Brain microvascular endothelial cell (primary cell): ENCODE measurements around the gene GPR3.

Source experiments
- DNase-seq: peaks from one replicate; pipeline ENCODE4 v3.0.0-alpha.2; 2020
- H3K27ac ChIP-seq: fragments of 250-450 bp; sonication (Bioruptor Pico); 2 replicates; pipeline ENCODE4 v1.5.1; 2020; ENCODE audit warnings: mild to moderate bottlenecking, moderate library complexity
- H3K27me3 ChIP-seq: fragments of 250-450 bp; sonication (Bioruptor Pico); replicated peaks from 2 replicates; pipeline ENCODE4 v1.5.1; 2020; ENCODE audit warnings: mild to moderate bottlenecking
- H3K36me3 ChIP-seq: fragments of 250-450 bp; sonication (Bioruptor Pico); replicated peaks from 2 replicates; pipeline ENCODE4 v1.5.1; 2020; ENCODE audit warnings: mild to moderate bottlenecking
- H3K4me3 ChIP-seq: 2 replicates; pipeline ENCODE4 v1.5.1; 2011; ENCODE audit warnings: low read depth, mild to moderate bottlenecking, control low read depth, low read length, moderate library complexity
- in situ Hi-C: cut with HindIII; loops from 2 replicates; pipeline ENCODE4 v1.10.0; 2017; ENCODE audit warnings: low sequenced_read_pairs, low pct_ligation_motif_present
- TF ChIP-seq, protein P1 (sequence below): IDR thresholded peaks from 2 replicates; pipeline ENCODE4 v1.5.1; 2011; ENCODE audit warnings: low read depth, mild to moderate bottlenecking, moderate library complexity, low read length, control low read depth, inconsistent platforms; ENCODE audit errors: missing control alignments

Gene GPR3

DNA sequence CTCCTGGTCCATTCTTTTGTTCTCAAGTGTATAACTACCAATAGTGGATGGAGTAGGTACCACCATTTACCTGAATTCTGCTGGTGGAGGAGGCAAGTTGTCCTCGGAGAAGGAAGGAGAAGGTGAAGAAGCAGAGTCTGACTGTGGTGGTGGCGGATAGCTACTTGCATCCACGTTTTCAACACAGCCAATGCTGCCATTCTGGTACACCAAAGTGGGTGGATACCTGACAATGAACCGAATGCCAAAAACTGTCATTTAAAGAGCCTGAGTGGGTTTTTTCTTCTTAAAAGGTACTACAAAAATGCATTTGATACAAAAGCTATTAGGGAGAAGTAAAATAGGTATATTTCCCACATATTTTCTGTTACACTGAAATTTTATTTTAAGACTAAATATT lies 20.1 kb downstream of the GPR3 start:
- in situ Hi-C loops = loop anchor here (25.0 kb wide), 1 partner anchor 150 kb away; no protein-coding TSS in a partner anchor
- Histone ChIP-seq H3K27me3 (no peaks in the 10 kb centered on the region), H3K4me3 (no peak overlapping the region), H3K36me3 (peaks cover 82% of the 10 kb centered on the region), H3K27ac (no peak overlapping the region)
- TF ChIP-seq, protein P1, sequence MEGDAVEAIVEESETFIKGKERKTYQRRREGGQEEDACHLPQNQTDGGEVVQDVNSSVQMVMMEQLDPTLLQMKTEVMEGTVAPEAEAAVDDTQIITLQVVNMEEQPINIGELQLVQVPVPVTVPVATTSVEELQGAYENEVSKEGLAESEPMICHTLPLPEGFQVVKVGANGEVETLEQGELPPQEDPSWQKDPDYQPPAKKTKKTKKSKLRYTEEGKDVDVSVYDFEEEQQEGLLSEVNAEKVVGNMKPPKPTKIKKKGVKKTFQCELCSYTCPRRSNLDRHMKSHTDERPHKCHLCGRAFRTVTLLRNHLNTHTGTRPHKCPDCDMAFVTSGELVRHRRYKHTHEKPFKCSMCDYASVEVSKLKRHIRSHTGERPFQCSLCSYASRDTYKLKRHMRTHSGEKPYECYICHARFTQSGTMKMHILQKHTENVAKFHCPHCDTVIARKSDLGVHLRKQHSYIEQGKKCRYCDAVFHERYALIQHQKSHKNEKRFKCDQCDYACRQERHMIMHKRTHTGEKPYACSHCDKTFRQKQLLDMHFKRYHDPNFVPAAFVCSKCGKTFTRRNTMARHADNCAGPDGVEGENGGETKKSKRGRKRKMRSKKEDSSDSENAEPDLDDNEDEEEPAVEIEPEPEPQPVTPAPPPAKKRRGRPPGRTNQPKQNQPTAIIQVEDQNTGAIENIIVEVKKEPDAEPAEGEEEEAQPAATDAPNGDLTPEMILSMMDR = no peak
- DNase-seq = no peak

DNA sequence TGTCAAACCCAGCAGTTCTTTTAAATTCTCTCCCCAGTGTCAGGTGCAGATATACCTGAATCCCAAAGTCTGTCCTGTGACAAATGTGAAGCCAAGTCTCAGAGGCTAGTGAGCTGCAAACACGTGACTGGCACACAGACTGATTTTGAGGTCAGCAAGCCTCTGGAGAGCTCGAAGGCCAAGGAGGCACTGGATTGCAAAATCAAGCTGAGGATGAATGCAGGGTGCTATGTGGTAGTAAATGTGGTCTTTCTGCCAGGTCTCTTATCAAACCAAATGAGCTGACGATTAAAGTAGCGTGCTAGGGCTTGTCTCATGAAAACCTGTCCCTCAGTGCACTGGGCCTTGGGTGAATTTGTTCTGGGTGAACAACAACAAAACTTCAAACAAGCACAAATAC lies 20.6 kb downstream of the GPR3 start:
- no peak for DNase-seq
- Histone ChIP-seq H3K27ac (no peak overlapping the region), H3K4me3 (no peak overlapping the region), H3K36me3 (peaks cover 80% of the 10 kb centered on the region), H3K27me3 (no peaks in the 10 kb centered on the region)
- TF ChIP-seq, protein P1 = no peak
- in situ Hi-C loops = loop anchor here (25.0 kb wide), 1 partner anchor 149 kb away; no protein-coding TSS in a partner anchor

DNA sequence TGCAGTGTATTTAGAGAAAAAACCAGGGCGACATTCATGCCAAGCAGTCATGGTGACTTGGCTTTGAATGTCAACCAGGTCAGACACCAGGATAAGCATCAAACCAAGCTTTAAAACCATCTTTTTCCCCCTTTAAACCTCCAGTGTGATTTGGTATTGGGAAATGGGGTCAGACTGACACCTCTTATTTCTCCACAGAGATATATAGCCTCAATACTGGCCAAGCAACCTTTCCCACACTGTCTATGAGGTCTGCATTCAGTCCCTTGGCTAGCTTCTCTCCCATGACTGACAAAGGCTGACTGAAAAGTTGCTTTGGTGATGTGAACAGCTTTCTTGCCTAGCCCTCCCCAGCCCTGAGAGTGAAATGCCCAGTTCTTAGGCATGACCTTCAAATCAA lies 21.7 kb downstream of the GPR3 start:
- Histone ChIP-seq H3K27ac (no peak overlapping the region), H3K4me3 (no peak overlapping the region), H3K36me3 (peaks cover 77% of the 10 kb centered on the region), H3K27me3 (no peaks in the 10 kb centered on the region)
- in situ Hi-C loops = loop anchor here (25.0 kb wide), 1 partner anchor 148 kb away; no protein-coding TSS in a partner anchor
- TF ChIP-seq, protein P1 = no peak
- DNase-seq = no peak

DNA sequence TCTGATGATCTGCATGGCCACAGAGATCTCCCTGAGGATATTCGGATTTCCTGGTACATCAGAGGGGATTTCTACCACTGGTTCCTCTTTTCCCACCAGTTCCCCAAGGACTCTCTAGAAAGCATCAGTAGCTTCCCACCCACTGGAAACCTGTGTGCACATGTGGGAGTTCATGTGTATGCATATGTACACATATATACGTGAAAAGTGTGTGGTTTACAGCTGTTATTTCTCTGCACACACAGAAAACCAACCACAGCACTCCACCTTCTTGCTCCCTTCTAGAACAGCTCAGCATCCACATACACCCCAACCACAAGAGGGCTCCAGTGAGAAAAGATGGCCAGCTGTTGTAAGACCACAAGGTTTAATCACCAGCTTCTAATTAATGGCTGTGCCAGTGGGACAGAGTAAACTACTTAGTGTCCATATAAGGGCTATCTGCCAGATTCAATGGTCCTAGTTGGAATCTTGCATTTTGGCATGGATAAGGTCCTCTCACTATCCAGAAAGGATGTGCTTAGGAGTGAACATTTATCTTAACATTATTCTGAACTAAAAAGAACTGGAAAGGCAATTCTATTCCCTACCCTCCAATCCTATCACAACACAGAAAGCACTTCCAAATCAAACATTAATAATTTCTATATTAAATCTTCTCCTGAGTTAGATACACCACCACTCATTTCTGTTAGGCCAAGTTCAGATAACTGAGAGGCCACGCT lies 24.1 kb downstream of the GPR3 start:
- H3K36me3 ChIP-seq = peaks cover 61% of the 10 kb centered on the region
- in situ Hi-C loops = loop anchor here (25.0 kb wide), 1 partner anchor 146 kb away; no protein-coding TSS in a partner anchor
- H3K4me3 ChIP-seq = no peak overlapping the region
- TF ChIP-seq, protein P1 = peak; percentile 87
- peak; percentile 62 for DNase-seq
- no peak overlapping the region for H3K27ac ChIP-seq
- H3K27me3 ChIP-seq = no peaks in the 10 kb centered on the region

DNA sequence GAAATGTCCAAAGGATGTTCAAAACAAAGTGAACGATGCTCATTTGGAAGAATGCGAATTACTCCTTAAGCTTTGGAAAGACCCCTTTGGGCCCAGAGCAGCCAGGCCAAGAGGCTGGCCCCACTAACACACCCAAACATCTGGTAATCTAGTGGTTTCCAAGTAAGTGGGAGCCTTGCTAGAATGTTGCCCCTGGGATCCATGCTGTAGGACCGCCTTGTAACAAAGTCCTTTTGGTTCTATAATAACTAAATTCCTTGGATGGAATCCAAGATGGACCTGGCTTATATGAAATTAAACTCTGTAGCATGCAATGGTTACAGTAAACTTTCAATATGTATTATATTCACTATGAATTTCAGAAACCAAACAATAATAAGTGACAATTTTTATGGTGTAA lies 25.3 kb downstream of the GPR3 start:
- TF ChIP-seq, protein P1 = no peak
- in situ Hi-C loops = loop anchor here (25.0 kb wide), 1 partner anchor 145 kb away; no protein-coding TSS in a partner anchor
- Histone ChIP-seq H3K36me3 (peaks cover 51% of the 10 kb centered on the region), H3K4me3 (no peak overlapping the region), H3K27ac (peak overlapping the region; percentile 81), H3K27me3 (no peaks in the 10 kb centered on the region)
- no peak for DNase-seq
